ENCODE measurements around the gene CFAP91. TPM values are rescaled to one million over a fixed set of nuclear protein-coding genes. Genes with fewer than 3 reads are reported as not detected.

The CFAP91 gene
- total RNA-seq, 4 donors from 2014 or later, result 2.2 to 4.7 (median 3.4) TPM

DNA sequence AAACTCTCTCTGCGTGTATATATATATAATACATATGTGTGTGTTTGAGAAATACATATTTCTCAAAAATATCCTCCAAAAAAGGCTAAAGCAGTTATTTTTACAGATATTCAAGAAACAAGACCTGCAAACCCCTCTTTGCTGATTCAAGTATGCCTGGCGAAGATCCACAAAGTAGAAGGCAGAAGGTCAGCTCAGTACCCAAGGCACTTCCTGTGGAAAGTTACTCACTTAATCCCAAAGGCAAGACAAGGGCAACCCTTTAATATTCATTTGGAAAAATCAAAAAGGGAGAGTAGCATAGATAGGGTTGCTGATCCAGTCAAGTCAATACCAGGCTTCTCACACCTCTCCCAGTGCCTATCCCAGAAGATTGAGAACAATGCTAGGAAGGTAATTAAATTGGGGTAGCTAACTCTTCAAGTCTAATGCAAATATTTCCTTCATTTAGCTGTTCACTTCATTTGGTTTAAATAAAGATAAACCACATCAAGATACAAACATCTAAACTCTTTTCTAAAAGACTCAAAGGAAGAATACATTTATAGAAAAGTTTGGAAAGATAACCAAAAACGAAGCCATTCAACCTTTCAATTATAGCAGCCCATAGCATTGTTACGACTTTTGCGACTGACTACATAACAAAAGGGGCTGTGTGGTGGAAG lies 32.8 kb upstream of the CFAP91 start:
- TF ChIP-seq, protein P1, sequence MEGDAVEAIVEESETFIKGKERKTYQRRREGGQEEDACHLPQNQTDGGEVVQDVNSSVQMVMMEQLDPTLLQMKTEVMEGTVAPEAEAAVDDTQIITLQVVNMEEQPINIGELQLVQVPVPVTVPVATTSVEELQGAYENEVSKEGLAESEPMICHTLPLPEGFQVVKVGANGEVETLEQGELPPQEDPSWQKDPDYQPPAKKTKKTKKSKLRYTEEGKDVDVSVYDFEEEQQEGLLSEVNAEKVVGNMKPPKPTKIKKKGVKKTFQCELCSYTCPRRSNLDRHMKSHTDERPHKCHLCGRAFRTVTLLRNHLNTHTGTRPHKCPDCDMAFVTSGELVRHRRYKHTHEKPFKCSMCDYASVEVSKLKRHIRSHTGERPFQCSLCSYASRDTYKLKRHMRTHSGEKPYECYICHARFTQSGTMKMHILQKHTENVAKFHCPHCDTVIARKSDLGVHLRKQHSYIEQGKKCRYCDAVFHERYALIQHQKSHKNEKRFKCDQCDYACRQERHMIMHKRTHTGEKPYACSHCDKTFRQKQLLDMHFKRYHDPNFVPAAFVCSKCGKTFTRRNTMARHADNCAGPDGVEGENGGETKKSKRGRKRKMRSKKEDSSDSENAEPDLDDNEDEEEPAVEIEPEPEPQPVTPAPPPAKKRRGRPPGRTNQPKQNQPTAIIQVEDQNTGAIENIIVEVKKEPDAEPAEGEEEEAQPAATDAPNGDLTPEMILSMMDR (IDR thresholded peaks at IDR 0.05), result no peak
- no peak for DNase-seq (ENCODE audit: low spot score)
- no peak for ATAC-seq (ENCODE audit: low FRiP score)

DNA sequence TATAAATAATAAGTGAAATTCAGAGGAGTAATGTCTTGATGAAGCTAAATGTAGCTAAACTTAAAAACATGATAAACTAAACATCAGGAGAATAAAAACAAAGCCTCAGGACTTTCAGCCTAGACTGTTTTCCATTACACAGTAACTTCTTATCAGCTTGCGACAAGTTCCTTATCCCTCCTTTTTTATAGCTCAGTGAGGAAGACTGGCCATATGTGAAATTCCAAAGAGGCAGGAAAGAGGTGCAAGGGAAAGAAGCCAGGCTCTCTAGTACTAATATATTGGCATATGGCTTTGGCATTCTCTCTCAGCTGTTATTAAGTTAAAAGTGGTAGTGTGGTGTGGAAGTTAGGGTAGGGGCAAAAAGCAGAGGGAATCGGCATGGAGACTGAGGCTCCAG lies 30.0 kb upstream of the CFAP91 start:
- ATAC-seq (ENCODE audit: low FRiP score), result no peak
- TF ChIP-seq, protein P1 (IDR thresholded peaks at IDR 0.05), result no peak
- no peak for DNase-seq (ENCODE audit: low spot score)

GRCh38 chr3:119673875-119674274 lies 28.9 kb upstream of the CFAP91 start:
- TF ChIP-seq, protein P1 (IDR thresholded peaks at IDR 0.05), result no peak
- ATAC-seq (ENCODE audit: low FRiP score) (no peak), DNase-seq (ENCODE audit: low spot score) (no peak)

- TF ChIP-seq, protein P1 (IDR thresholded peaks at IDR 0.05), result no peak
- DNase-seq (ENCODE audit: low spot score), result no peak
- no peak for ATAC-seq (ENCODE audit: low FRiP score)
Observed at GRCh38 chr3:119675188-119675874, 27.5 kb upstream of the CFAP91 start.

GRCh38 chr3:119676020-119676419 lies 26.8 kb upstream of the CFAP91 start:
- DNase-seq (ENCODE audit: low spot score) (no peak), ATAC-seq (ENCODE audit: low FRiP score) (no peak)

DNA sequence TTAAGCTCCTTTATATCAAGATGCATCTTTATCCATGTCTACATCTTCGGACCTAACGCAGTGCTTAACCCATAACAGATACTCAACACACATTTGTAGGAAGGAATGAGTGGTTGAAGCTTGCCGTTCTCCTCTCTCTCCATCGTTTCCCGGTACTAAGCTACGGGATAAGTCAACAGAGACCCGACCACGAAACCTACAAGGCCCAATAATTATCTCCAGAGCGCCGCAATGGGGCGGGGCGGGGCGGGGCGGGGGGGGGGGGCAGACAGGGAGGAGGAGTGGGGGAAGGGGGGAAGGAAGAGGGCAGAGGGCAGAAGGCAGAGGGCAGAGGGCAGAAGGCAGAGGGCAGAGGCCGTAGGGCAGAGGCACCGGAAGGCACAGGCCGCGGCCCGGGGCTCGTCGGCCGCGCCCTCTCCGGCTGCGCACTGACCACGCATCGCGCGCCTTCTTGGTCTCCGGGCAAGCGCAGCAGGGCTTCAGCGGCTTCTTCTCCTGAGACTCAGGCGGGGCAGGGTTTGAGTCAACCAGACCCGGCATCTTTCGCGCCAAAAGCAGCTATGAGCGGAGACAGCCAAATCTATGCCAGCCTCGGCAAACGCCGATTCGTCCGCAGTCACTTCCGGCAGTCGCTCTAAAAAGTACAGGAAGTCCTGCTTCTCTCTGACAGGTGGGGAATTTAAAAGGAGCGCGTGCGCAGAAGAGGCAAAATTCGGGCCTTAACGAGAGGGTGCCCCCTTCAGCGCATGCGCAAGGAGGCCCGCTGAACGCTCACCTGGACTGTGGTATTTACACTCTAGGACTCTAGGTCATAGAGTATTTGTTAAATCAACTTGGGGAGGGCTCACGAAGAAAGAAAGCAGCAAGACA lies 25.8 kb upstream of the CFAP91 start, which contains the start of gene COX17:
COX17 (minus strand) TSS at position 636 of the 870 bp plus-strand sequence; CDS start at position 540, 96 bp downstream.
- DNase-seq (ENCODE audit: low spot score) (peak; percentile 84), ATAC-seq (ENCODE audit: low FRiP score) (peak; percentile 95)
- TF ChIP-seq, protein P1 (IDR thresholded peaks at IDR 0.05), result no peak

More at GRCh38 chr3:119676020-119676419, 26.8 kb upstream of the CFAP91 start:
- TF ChIP-seq, protein P1 (IDR thresholded peaks at IDR 0.05), result no peak

Measured in omental fat pad (tissue), 4 donors.